Activated CD4-positive, alpha-beta T cell treated with anti-CD3 and anti-CD28 coated beads for 36 hours (primary cell): Measurements from ENCODE around the gene BEND2. TPM values are rescaled to one million over a fixed set of nuclear protein-coding genes. Genes with fewer than 3 reads are reported as not detected.

Experiments used
- ATAC-seq: fragments of 200-7000 bp; cut with Tn5 transposase; one replicate; pipeline ENCODE4 v1.10.0; 2021; ENCODE audit warnings: mild to moderate bottlenecking, moderate library complexity
- CTCF ChIA-PET: fragments of 350-600 bp; sonication (Branson Sonifier 250); formaldehyde crosslinking; loops from one replicate; lab custom pipeline; 2021; ENCODE audit warnings: antibody characterized with exemption; lab: Charles Lee
- POLR2A ChIA-PET: fragments of 350-600 bp; sonication (Branson Sonifier 250); formaldehyde crosslinking; loops from one replicate; lab custom pipeline; 2021; ENCODE audit warnings: antibody characterized with exemption, inconsistent platforms; lab: Charles Lee
- DNase-seq: peaks from one replicate; pipeline ENCODE4 v3.0.0-alpha.2; 2020
- H3K27ac Mint-ChIP-seq: one replicate; pipeline ENCODE4 v1.8.0; 2021; ENCODE audit warnings: mixed read lengths
- H3K27me3 Mint-ChIP-seq: one replicate; pipeline ENCODE4 v1.8.0; 2021; ENCODE audit warnings: mixed read lengths
- H3K36me3 Mint-ChIP-seq: one replicate; pipeline ENCODE4 v1.8.0; 2021; ENCODE audit warnings: low read depth, mixed read lengths
- H3K4me1 Mint-ChIP-seq: one replicate; pipeline ENCODE4 v1.8.0; 2021; ENCODE audit warnings: mixed read lengths
- H3K4me3 Mint-ChIP-seq: one replicate; pipeline ENCODE4 v1.8.0; 2021; ENCODE audit warnings: mild to moderate bottlenecking, moderate library complexity, mixed read lengths
- H3K9me3 Mint-ChIP-seq: one replicate; pipeline ENCODE4 v1.8.0; 2021; ENCODE audit warnings: low read depth, mixed read lengths
- intact Hi-C, 2 experiments: fragments of 100-400 bp; cut with DNase I in 1 of 2; cut with micrococcal nuclease in 1 of 2; formaldehyde crosslinking; loops; one replicate each; pipeline versions ENCODE4 v1.14.2 to v1.15.1; 2022 to 2024; cut with DNase I, micrococcal nuclease
- total RNA-seq, 2 experiments: library from RNA; stranded (reverse); gene quantifications; one replicate each; pipeline ENCODE4 v1.2.3, GENCODE V29; 2021

The BEND2 gene
- total RNA-seq, 2 experiments from 2014 or later, result not detected

DNA sequence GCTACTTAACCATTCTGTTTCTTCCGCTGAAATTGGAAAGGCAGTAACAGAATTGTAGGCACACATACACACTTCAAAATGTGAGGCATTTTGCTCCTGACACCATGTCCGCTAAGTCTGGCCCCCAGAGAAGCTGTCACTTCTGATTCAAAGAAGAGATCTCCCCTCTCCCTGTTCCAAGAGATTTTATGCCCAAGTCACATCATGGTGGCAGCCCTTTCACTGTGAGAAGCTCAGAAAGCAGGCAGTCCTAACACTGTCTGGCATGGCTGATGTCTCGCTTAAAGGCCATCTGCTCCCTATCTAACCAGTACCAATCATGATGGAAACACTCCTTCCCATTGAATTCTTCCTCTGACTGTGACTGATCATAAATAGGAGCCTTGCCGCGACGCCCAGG lies 83.9 kb downstream of the BEND2 start:
- no peak for DNase-seq
- Mint-ChIP-seq H3K27ac (no peak overlapping the region), H3K4me1 (peaks cover 2% of the 10 kb centered on the region), H3K27me3 (no peaks in the 10 kb centered on the region), H3K36me3 (no peaks in the 10 kb centered on the region), H3K9me3 (no peaks in the 10 kb centered on the region), H3K4me3 (no peak overlapping the region)
- POLR2A ChIA-PET, result no interaction called here
- CTCF ChIA-PET, result interaction anchor here (0.7 kb wide), 1 partner anchor 118 kb away, joined by 3 read pairs; no protein-coding TSS in a partner anchor
- ATAC-seq, result no peak
- intact Hi-C loops, result no loop called here

DNA sequence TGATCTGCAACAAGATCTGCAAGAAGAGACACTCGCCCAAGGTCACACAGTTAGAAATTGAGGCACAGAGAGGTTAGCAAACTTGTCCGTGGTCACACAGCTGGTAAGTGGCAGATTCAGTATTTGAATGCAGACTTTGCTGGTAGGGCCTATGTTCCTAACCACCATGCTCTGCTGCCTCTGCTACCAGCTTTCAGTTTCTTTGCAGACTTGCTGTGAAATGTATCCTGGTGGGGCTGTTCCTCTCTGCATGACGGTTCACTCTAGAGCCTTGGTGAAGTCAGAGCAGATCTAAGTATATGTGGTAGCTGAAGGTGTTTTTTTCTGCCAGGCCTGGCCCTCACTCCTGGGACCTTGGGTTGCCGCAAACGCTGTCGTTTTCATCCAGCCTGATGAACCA lies 87.1 kb downstream of the BEND2 start:
- POLR2A ChIA-PET, result no interaction called here
- no peaks in the 10 kb centered on the region for H3K9me3 Mint-ChIP-seq
- H3K36me3 Mint-ChIP-seq, result no peaks in the 10 kb centered on the region
- no peak overlapping the region for H3K27ac Mint-ChIP-seq
- H3K4me3 Mint-ChIP-seq, result no peak overlapping the region
- no peaks in the 10 kb centered on the region for H3K27me3 Mint-ChIP-seq
- intact Hi-C loops, result no loop called here
- peaks cover 2% of the 10 kb centered on the region for H3K4me1 Mint-ChIP-seq
- DNase-seq (no peak), ATAC-seq (no peak)
- CTCF ChIA-PET, result no interaction called here

DNA sequence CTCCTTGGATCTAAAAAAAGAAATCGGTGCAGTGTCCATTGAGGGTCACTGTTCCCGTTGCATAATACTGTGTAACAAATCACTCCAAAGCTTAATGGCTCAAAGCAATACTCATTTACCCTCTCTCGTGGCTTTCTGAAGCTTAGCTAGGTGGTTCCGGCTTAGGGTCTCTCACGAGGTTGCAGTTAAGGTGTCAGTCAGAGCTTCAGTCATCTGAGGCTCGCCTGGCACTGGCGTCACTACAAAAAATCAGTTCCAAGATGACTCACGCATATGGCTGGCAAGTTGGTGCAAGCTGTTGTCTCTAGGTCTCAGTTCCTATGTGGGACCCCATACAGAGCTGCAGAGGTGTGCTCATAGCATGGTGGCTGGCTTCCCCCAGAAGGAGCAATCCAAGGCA lies 91.0 kb downstream of the BEND2 start:
- Mint-ChIP-seq H3K36me3 (no peaks in the 10 kb centered on the region), H3K4me1 (no peaks in the 10 kb centered on the region), H3K27ac (no peak overlapping the region), H3K27me3 (no peaks in the 10 kb centered on the region), H3K9me3 (no peaks in the 10 kb centered on the region), H3K4me3 (no peak overlapping the region)
- intact Hi-C loops, result no loop called here
- POLR2A ChIA-PET, result no interaction called here
- ATAC-seq (no peak), DNase-seq (no peak)
- CTCF ChIA-PET, result no interaction called here

DNA sequence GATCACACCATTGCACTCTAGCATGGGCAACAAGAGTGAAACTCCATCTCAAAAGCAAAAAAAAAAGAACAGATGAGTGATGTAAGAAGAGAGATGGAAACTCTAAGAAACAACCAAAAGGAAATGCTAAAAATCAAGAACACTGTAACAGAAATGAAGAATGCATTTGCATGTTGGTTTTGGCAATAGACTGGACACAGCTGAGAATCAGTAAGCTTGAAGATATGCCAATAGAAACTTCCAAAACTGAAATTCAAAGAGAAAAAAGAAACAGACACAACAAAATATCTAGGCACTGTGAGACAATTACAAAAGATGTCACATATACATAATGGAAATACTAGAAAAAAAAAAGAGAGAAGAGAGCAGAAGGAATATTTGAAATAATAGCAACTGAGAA lies 93.7 kb downstream of the BEND2 start:
- ATAC-seq (no peak), DNase-seq (no peak)
- H3K4me3 Mint-ChIP-seq, result no peak overlapping the region
- intact Hi-C loops, result no loop called here
- ChIA-PET CTCF (no interaction called here), POLR2A (no interaction called here)
- no peaks in the 10 kb centered on the region for H3K9me3 Mint-ChIP-seq
- no peak overlapping the region for H3K27ac Mint-ChIP-seq
- peaks cover 2% of the 10 kb centered on the region for H3K27me3 Mint-ChIP-seq
- no peaks in the 10 kb centered on the region for H3K36me3 Mint-ChIP-seq
- no peaks in the 10 kb centered on the region for H3K4me1 Mint-ChIP-seq

DNA sequence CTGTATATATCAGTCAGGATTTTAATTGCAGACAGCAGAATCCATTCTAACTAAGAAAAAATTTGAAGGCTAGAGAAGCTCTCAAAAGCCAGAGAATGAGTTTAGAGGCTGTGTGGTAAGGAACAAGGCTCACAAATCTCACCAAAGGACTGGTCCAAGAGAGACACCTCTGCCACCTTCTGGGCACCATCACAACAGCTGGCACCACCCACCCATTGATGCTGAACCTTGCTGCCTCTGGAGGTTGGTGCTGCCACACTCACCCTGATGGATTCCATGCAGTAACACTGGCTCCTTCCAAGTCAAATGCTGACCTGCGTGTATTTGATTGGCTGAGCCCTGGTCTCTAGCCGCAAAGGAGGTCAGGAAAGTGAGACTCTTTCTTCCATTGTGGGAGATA lies 100.8 kb downstream of the BEND2 start:
- intact Hi-C loops, result no loop called here
- DNase-seq, result peak; percentile 4
- no peaks in the 10 kb centered on the region for H3K4me1 Mint-ChIP-seq
- no peak overlapping the region for H3K4me3 Mint-ChIP-seq
- no peaks in the 10 kb centered on the region for H3K36me3 Mint-ChIP-seq
- H3K27me3 Mint-ChIP-seq, result peaks cover 7% of the 10 kb centered on the region
- CTCF ChIA-PET, result interaction anchor here (0.6 kb wide), 1 partner anchor 214 kb away, joined by 3 read pairs; no protein-coding TSS in a partner anchor
- no peak overlapping the region for H3K27ac Mint-ChIP-seq
- no peak for ATAC-seq
- POLR2A ChIA-PET, result no interaction called here
- H3K9me3 Mint-ChIP-seq, result no peaks in the 10 kb centered on the region

Other genes starting within 250 kb of the BEND2 start
- gene SCML2, start 133.8 kb upstream of the BEND2 start, total RNA-seq, result 1 to 10 TPM; 2.9 to 3.1 TPM
- gene CDKL5, start 204.7 kb upstream of the BEND2 start, total RNA-seq, result 1 to 10 TPM; 1.2 to 1.5 TPM